Type B pancreatic cell (in vitro differentiated cells): ENCODE measurements around the gene C20orf202. TPM values are rescaled to one million over a fixed set of nuclear protein-coding genes. Genes with fewer than 3 reads are reported as not detected.

ENCODE experiments used
- DNase-seq: peaks from one replicate; pipeline ENCODE4 v3.0.0; 2021; ENCODE audit warnings: mixed read lengths; ENCODE audit not compliant: unreplicated experiment; ENCODE audit errors: extremely low spot score
- H3K27ac Mint-ChIP-seq: 2 replicates; pipeline ENCODE4 v1.8.0; 2021; ENCODE audit warnings: mild to moderate bottlenecking, mixed read lengths
- H3K27me3 Mint-ChIP-seq: 2 replicates; pipeline ENCODE4 v1.8.0; 2021; ENCODE audit warnings: mixed read lengths
- H3K36me3 Mint-ChIP-seq: 2 replicates; pipeline ENCODE4 v1.8.0; 2021; ENCODE audit warnings: mixed read lengths
- H3K4me1 Mint-ChIP-seq: one replicate; pipeline ENCODE4 v1.8.0; 2021; ENCODE audit warnings: mixed read lengths; ENCODE audit not compliant: unreplicated experiment
- H3K4me3 Mint-ChIP-seq: 2 replicates; pipeline ENCODE4 v1.8.0; 2021; ENCODE audit warnings: mild to moderate bottlenecking, mixed read lengths
- H3K9me3 Mint-ChIP-seq: 2 replicates; pipeline ENCODE4 v1.8.0; 2021; ENCODE audit warnings: mixed read lengths
- total RNA-seq: library from RNA; stranded (reverse); gene quantifications from 2 replicates; pipeline ENCODE4 v1.2.1, GENCODE V29; 2021; ENCODE audit warnings: low replicate concordance
- TF ChIP-seq, protein P1 (sequence below): fragments of 200-600 bp; sonication (generic); conservative IDR thresholded peaks from 2 replicates; pipeline ENCODE4 v1.5.0; 2021; ENCODE audit warnings: antibody characterized with exemption, mild to moderate bottlenecking

The C20orf202 gene
- total RNA-seq, 1 donor from 2014 or later: 0.24 TPM

DNA sequence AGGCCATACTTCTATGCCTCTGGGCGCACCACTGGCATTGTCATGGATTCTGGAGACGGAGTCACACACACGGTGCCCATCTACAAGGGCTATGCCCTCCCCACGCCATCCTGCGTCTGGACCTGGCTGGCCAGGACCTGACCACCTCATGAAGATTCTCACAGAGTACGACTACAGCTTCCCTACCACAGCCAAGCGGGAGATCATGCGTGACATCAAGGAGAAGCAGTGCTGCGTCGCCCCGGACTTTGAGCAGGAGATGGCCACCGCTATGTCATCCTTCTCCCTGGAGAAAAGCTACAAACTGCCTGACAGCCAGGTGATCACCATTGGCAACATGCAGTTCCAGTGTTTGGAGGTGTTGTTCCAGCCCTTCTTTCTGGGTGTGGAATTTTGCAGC, 42.3 kb upstream of the C20orf202 start:
- Mint-ChIP-seq H3K4me1 (no peaks in the 10 kb centered on the region), H3K4me3 (no peak overlapping the region), H3K27ac (no peak overlapping the region), H3K27me3 (no peaks in the 10 kb centered on the region), H3K9me3 (no peaks in the 10 kb centered on the region), H3K36me3 (peaks cover 40% of the 10 kb centered on the region)
- TF ChIP-seq, protein P1, sequence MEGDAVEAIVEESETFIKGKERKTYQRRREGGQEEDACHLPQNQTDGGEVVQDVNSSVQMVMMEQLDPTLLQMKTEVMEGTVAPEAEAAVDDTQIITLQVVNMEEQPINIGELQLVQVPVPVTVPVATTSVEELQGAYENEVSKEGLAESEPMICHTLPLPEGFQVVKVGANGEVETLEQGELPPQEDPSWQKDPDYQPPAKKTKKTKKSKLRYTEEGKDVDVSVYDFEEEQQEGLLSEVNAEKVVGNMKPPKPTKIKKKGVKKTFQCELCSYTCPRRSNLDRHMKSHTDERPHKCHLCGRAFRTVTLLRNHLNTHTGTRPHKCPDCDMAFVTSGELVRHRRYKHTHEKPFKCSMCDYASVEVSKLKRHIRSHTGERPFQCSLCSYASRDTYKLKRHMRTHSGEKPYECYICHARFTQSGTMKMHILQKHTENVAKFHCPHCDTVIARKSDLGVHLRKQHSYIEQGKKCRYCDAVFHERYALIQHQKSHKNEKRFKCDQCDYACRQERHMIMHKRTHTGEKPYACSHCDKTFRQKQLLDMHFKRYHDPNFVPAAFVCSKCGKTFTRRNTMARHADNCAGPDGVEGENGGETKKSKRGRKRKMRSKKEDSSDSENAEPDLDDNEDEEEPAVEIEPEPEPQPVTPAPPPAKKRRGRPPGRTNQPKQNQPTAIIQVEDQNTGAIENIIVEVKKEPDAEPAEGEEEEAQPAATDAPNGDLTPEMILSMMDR: no peak
- DNase-seq: no peak

- Mint-ChIP-seq H3K4me1 (no peaks in the 10 kb centered on the region), H3K4me3 (no peak overlapping the region), H3K27ac (no peak overlapping the region), H3K36me3 (peaks cover 28% of the 10 kb centered on the region), H3K9me3 (no peaks in the 10 kb centered on the region), H3K27me3 (no peaks in the 10 kb centered on the region)
- TF ChIP-seq, protein P1: no peak
- no peak for DNase-seq
These were observed 40.1 kb upstream of the C20orf202 start for GRCh38 chr20:1163105-1163504.

DNA sequence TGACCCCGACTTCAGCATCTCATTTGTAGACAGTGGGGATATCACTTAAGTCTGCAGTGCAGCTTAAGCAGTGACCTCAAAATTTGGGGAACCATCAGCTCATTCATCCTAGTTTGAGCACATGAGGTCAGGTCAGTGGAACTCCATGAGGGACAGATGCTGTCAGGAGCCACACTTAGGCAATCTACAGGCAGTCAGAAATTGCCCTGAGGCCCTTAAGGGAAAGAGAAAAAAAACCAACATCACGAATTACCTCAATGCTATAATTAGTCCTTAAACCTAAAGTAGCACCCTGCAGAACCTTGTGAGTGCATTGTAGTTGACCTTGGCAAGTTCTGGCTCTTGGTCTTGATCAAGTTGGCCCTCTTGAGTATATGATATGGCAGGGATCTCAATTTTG, 39.6 kb upstream of the C20orf202 start:
- Mint-ChIP-seq H3K27me3 (no peaks in the 10 kb centered on the region), H3K9me3 (no peaks in the 10 kb centered on the region), H3K4me3 (no peak overlapping the region), H3K36me3 (peaks cover 32% of the 10 kb centered on the region), H3K27ac (no peak overlapping the region), H3K4me1 (no peaks in the 10 kb centered on the region)
- TF ChIP-seq, protein P1: no peak
- DNase-seq: no peak

DNA sequence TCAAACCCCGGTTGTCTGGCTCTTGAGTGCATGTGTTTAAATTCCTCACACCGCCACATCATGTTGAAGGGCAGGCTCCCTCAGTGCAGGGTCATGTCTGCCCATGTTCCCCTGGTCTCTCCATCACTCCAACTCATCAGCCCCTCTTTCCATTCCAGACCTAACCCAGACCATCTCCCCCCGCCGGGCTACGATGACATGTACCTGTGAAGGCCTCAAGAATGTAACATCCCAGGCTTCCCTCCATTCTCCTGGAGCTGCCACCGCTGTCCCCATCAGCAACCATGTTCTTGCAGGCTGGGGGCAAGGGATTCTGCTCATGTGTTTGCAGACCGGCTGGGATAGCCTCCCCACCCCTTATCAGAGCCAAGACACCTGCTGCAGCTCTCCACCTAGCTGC, 38.4 kb upstream of the C20orf202 start:
- H3K36me3 Mint-ChIP-seq: peaks cover 34% of the 10 kb centered on the region
- no peaks in the 10 kb centered on the region for H3K9me3 Mint-ChIP-seq
- no peaks in the 10 kb centered on the region for H3K27me3 Mint-ChIP-seq
- no peak overlapping the region for H3K27ac Mint-ChIP-seq
- no peaks in the 10 kb centered on the region for H3K4me1 Mint-ChIP-seq
- no peak for DNase-seq
- H3K4me3 Mint-ChIP-seq: no peak overlapping the region
- TF ChIP-seq, protein P1: no peak

GRCh38 chr20:1165521-1165920, 37.7 kb upstream of the C20orf202 start:
- H3K9me3 Mint-ChIP-seq: no peaks in the 10 kb centered on the region
- no peak for DNase-seq
- H3K4me1 Mint-ChIP-seq: no peaks in the 10 kb centered on the region
- TF ChIP-seq, protein P1: no peak
- H3K4me3 Mint-ChIP-seq: no peak overlapping the region
- peaks cover 37% of the 10 kb centered on the region for H3K36me3 Mint-ChIP-seq
- no peak overlapping the region for H3K27ac Mint-ChIP-seq
- H3K27me3 Mint-ChIP-seq: no peaks in the 10 kb centered on the region

DNA sequence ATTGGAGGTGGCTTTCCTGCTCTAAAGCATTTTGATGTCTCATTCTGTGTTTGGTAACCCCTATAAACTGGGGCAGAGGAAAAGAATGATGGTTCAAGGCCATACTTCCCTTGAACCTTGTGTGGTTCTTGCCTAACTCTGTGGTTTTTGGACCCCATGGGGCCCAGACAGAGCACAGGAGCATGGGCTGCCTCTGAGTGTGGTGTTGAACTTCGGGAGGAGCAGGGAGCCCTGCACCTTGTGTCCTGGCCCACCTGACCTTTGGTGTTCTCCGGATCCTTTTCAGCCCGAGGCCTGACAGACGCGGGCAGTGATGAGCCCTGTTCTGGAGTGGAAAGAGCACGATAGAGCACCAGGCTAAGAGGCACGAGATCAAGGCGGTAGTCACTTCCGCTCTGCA, 37.3 kb upstream of the C20orf202 start:
- no peaks in the 10 kb centered on the region for H3K27me3 Mint-ChIP-seq
- no peak overlapping the region for H3K4me3 Mint-ChIP-seq
- H3K4me1 Mint-ChIP-seq: no peaks in the 10 kb centered on the region
- H3K27ac Mint-ChIP-seq: no peak overlapping the region
- H3K36me3 Mint-ChIP-seq: peaks cover 35% of the 10 kb centered on the region
- no peaks in the 10 kb centered on the region for H3K9me3 Mint-ChIP-seq
- no peak for DNase-seq
- TF ChIP-seq, protein P1: no peak
